Left hindlimb (tissue), 1 donor: Measurements from ENCODE around the gene MYO5B.

Experiments used
- DNase-seq: peaks from one replicate; pipeline ENCODE4 v3.0.0-alpha.2; 2018

Gene MYO5B

DNA sequence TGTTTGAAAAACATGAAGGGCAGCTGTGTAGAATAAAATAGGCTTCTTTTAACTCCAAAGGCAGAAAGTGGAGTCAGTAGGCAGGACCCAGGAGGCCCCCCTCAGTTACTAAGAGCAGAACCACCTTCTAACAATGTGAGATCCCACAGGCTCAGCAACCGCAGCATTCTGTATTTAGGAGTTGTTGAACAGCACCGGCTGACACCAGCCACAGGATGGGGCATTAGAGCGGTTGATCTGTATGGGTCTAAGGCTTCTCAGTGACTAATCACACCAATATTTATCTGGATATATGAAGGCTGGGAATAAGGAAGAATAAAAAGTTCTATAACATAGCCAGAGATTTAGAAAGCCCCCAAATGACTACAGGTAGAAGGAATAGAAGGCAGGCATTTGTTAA, 51.7 kb downstream of the MYO5B start:
- no peak for DNase-seq

DNA sequence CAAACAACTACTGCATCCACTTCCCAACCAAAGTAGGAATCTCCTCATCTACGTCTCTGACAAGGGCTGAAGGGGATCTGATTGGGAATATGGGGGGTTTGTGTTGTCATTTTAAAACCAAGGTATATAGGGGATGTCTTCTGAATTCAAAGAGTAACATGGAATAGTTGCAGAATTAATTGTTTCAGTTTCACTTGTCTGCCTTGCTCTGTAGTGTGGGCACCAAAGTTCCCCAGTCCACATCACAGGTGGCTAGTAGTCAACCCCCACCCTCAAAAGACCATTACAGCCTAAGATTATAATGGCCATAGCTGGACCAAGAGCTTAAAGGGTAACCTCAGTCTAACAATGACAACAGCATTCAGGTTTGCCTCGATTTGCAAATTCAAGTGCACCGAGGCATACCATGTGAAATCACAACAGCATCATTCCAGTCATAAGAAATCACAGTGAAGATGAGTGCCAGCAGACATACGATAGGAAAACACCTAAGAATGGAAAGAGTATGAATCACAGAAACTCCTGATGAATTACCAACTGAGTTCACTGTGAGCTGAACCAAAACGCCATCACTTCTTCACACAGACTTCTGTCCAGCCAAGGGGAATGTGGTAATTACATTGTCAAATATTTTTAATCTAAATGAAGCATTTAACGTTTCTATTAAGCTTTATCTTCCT, 52.4 kb downstream of the MYO5B start:
- no peak for DNase-seq

DNA sequence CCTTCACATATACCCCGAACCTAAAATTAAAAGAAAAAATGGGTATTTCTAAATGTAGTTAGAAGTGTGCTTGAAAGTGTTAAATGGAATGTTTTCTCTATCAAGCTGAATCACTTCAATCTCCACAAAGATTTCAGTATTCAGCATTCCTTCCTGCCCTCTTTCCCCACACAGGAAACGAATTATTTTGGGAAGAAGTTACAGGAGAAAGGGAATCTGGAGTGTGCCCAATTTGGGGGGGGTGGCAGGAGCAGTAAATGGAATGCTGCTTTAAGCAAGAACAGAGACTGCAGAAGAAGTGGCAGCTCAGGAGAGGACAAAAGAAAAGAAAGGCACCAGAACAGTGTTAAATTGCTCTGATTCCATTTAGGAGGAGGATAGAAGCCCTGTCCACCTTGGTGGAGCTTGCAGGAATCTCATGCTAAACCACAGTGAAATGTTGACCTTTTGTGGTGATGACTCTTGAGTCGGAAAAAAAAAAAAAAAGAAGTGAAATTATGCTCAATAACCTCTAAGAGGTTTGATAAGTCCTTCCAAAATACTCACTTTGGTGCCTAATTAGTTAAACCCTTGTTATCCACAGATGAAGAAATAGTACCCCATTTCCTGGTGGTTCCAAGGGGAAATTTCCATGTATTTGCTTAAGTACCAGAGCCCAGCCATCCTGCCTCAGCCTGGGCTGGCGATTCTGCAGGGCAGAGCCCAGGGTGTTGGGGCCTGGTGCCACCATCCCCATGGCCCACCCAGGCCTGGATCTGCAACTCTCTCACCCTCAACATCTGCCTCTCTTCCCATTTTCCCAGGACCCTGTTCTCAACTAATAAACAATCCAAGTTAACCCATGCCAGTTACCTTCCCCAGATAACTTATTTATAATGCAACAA, 56.5 kb downstream of the MYO5B start:
- no peak for DNase-seq

GRCh38 chr18:50135903-50136302, 59.0 kb downstream of the MYO5B start:
- no peak for DNase-seq

DNA sequence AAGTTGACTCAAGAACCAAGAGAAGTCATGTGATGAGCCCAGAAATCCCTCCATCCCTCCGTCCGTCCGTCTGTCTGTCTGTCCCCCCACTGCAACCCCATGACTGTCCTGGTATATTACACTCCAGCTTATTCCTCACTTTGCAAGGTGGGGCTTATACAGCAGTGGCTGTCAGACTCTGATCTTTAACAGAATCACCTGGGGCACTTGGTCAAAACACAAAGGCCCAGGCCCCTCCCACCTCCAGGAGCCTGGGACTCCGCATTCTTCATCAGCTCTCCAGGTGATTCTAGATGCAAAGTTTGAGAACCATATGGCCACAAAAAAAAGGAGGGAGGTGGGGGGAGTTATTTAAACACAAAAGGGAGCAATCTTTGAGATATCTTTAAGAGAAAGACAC, 61.4 kb downstream of the MYO5B start:
- no peak for DNase-seq

- DNase-seq: no peak
Measured at GRCh38 chr18:50131591-50131990, 63.4 kb downstream of the MYO5B start.

GRCh38 chr18:50128506-50129271, 66.3 kb downstream of the MYO5B start:
- DNase-seq: no peak

GRCh38 chr18:50127516-50128210, 67.3 kb downstream of the MYO5B start:
- DNase-seq: no peak

DNA sequence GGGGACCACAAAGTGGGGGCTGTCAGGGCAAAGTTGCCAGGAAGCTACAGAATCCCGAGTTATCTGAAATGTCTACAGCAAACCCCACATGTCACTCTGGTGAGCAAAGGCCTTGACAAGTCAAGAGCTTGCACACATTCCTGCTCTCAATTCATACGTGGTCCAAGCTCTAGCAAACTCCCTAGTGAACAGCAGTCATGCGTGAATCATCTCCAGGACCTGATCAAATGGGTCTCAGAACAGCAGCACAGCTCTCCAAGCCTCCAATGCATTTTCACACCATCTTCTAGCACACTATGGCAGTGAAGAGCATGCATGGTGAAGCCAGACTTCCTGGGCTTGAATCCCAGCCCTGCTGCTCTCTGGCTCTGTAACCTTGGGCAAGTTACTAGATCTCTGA, 68.5 kb downstream of the MYO5B start:
- no peak for DNase-seq

DNA sequence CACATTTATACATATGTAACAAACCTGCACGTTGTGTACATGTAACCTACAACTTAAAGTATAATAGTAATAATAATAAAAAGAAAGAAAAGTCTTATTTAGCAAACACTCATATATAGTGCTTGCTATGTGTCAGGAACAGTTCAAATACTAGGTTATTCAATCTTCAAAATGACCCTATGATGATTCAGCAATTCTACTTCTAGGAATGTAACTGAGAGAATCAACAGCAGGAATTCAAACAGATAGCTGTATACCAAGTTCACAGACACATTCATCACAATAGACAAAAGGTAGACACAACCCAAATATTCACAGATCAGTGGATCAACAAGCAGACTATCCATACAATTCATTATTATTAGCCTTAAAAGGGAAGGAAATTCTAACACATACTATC, 69.5 kb downstream of the MYO5B start:
- DNase-seq: no peak

- no peak for DNase-seq
Measured at GRCh38 chr18:50119296-50119695, 75.7 kb downstream of the MYO5B start.

DNA sequence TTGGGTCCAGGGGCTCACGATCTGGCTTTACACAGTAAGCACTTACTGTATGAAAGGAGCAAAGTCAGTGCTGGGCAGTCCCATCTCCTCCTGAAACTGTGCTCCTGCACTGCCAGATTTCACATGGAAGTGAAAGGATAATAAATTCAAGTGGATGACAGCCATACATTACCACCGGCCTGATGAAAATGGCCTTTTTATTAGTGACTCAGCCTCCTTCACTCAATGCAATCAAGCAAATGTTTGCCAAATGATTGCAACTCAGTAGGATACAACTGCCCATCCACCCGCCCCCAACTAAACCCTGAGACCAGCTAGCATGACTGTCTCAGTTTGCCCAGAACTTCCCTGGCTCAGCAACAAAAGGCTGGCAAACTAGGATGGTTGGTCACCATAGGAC, 77.1 kb downstream of the MYO5B start:
- DNase-seq: no peak

DNA sequence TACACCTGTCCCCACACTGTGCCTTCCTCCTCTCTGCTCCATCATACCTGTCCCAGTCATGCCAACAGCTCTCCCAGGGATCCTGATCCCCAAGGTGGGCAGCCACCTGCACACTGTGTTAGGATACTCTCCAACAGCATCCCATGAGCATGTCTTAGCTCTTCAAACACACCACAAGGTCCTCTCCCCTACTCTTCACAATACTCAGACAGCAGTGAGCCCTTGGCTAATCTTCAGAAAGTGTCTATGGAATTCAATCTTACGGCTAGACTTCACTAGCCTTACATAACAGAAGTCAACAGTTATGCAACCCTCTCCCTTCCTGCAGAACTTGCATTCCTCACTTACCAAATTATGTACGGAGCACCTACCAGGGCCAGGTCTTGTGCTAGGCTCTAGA, 79.9 kb downstream of the MYO5B start:
- no peak for DNase-seq

- DNase-seq: no peak
Measured at GRCh38 chr18:50114448-50114847, 80.5 kb downstream of the MYO5B start.

- no peak for DNase-seq
Measured at GRCh38 chr18:50113726-50114125, 81.2 kb downstream of the MYO5B start.

DNA sequence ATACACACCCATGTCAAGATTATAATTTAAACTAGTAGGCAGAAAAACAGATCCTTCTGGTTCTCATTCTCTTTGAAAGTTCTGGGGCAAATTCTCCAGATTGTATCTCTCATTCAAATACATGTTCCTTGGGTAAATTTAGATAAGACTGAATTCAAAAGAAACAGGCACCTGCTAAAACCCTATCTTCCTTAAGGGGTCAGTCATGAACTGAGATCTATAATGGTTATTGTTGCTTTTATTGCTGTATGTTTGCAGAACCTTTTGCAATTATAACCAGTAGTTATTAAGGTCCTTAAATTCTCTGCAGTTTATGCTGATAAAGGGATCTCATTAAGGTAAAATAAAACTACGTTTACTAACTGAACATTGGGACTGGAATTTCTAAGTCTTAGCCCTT, 83.5 kb downstream of the MYO5B start:
- DNase-seq: no peak

- no peak for DNase-seq
Measured at GRCh38 chr18:50107468-50107977, 87.4 kb downstream of the MYO5B start.

DNA sequence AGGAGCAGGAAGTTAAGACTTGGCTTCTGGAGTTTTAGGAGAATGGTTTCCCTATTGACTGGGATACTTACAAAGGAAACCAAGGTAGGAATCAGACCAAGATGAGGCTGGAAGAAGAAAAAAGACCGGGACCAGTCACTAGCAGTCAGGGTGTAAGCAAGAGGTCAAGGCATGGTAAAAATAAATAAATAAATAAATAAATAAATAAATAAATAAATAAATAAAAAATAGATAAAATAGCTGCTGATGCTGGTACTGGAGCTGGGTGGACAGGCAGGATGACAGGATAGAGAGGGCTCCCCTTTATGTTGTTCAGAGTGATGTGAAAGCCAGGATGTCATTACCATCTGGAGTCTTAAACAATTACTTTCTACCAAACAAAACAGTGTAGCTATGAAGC, 89.9 kb downstream of the MYO5B start:
- no peak for DNase-seq

DNA sequence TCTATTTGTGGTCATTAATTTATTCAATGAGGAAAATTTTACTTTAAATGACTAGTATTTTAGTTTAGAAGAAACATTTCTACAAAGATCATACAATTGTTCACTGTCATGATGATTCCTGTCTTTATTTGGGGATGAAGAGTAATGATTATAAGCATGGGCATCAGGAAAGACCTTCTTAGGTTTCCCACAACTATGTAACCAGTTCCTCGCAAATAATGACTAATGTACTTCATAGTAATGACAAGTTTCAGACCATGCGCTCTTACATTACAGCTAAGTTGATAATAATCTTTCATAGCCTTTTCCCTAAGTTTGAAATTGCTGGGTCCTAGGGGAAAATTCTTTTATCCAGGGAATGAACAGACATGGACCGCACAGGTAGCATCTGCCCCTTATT, 90.5 kb downstream of the MYO5B start:
- DNase-seq: no peak

DNA sequence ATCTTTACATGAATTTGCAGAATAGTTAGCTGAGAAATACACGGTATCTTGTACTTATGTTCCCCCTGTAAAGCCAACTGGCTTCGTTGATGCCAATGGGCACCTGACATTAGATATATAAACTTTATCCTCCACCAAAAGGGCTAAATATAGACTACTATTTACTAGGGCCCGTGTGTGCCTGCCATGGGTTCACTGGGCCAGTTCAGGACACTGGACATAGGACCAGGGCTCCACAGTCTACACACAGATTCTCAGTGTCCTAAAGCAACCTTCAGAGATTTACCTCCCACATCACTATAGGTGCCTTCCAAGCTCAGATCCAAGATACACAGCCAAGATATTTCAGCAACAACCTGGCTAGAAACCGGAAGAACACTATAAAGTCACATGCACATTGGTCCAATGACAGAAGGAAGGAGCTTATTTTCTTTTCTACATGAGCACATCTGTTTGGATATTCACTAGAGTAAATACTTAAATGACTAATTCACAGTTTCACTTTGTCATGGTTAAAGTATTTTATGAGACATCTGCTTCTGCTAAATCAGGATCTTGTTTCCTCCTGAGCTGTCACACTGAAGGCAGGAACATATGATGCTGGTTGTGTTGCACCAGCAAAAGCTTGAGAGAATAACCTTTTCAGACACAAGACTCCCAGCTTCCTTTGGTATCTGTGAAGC, 95.1 kb downstream of the MYO5B start:
- no peak for DNase-seq

DNA sequence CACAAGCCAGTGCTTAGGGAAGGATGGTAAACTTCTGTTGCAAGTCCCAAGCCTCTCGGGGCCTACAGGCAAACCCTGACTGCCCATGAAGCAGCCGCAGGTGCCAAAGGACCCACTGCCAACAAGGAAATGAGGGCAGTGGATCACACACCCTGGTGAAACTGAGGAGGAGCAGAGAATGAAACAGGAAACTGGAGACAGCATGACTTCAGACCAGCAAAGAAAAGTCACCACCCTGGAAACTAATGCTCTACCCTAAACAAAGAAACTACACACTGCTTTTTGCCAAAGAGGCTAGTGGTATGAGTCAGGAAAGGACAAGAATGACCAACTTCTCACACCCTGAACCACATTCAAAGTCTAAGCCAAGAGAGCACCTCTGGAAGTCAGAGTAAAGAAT, 97.2 kb downstream of the MYO5B start:
- DNase-seq: no peak

DNA sequence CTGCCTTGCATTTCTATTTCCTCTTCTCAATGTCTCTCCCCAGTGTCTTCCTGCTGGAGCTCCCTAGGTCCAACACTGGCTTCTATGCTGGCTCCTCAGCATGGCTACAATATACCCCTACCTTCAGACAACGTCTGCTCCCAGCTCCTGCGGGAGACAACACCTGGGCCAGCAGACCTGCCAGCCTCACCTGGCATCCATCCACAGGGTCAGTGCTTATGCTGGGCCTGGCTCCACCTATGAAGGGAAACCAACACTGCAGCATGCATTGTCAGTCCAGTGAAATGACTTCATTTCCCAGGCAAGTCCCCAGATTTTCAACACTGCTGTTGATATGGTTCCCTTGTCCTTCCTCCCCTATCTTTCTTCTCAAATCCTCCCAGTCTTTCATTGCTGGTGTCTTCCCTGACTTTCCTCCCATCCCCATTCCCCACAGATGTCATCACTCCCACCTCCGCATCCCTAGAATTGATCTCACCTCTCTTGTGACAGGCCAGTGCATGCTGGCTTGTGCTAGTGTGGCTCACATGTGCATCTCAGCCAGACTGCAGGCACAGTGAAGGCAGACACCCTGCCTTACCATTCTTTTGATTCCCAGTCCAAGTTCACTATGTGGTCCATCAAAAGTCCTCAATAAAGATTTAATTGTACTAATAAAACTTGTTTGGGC, 98.0 kb downstream of the MYO5B start:
- no peak for DNase-seq
